ENCODE data around the gene ITGB3. TPM values are rescaled to one million over a fixed set of nuclear protein-coding genes. Genes with fewer than 3 reads are reported as not detected.
A peak's percentile ranks its signal among the peaks of the same experiment; 100 is the strongest.

ITGB3 gene
- total RNA-seq, 1 donor = 22.0 TPM

GRCh38 chr17:47275245-47275984, 21.8 kb downstream of the ITGB3 start:
- peak; percentile 94 for DNase-seq (ENCODE audit: low read depth)
- no peak overlapping the region for H3K4me3 ChIP-seq (ENCODE audit: low read depth, low read length)
- TF ChIP-seq, protein P1, sequence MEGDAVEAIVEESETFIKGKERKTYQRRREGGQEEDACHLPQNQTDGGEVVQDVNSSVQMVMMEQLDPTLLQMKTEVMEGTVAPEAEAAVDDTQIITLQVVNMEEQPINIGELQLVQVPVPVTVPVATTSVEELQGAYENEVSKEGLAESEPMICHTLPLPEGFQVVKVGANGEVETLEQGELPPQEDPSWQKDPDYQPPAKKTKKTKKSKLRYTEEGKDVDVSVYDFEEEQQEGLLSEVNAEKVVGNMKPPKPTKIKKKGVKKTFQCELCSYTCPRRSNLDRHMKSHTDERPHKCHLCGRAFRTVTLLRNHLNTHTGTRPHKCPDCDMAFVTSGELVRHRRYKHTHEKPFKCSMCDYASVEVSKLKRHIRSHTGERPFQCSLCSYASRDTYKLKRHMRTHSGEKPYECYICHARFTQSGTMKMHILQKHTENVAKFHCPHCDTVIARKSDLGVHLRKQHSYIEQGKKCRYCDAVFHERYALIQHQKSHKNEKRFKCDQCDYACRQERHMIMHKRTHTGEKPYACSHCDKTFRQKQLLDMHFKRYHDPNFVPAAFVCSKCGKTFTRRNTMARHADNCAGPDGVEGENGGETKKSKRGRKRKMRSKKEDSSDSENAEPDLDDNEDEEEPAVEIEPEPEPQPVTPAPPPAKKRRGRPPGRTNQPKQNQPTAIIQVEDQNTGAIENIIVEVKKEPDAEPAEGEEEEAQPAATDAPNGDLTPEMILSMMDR (IDR thresholded peaks at IDR 0.05; ENCODE audit: insufficient read depth, low read length) = no peak

GRCh38 chr17:47276444-47276843, 22.8 kb downstream of the ITGB3 start:
- DNase-seq (ENCODE audit: low read depth) = no peak
- TF ChIP-seq, protein P1 (IDR thresholded peaks at IDR 0.05; ENCODE audit: insufficient read depth, low read length) = no peak
- no peak overlapping the region for H3K4me3 ChIP-seq (ENCODE audit: low read depth, low read length)

- DNase-seq (ENCODE audit: low read depth) = peak; percentile 92
- TF ChIP-seq, protein P1 (IDR thresholded peaks at IDR 0.05; ENCODE audit: insufficient read depth, low read length) = no peak
- no peak overlapping the region for H3K4me3 ChIP-seq (ENCODE audit: low read depth, low read length)
These were observed 23.2 kb downstream of the ITGB3 start for GRCh38 chr17:47276868-47277267.

DNA sequence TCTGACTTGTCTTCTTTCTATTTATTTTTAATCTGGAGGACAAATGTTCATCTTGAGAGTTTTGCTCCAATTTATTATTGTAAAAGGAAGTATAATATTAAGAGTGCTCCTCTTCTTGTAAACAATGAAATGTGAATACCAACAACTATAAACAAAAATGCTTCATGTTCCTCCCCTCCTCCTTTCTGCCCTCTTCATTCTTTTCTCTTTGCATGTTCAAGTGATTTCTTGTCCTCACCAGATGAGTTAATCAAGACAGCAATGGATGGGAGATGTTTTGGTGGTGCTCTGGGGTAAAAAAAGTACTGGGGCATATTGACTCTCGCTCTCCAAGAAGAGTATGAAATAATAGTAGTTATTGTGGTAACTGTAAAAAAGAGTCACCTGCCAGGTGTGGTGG, 24.3 kb downstream of the ITGB3 start:
- no peak for DNase-seq (ENCODE audit: low read depth)
- TF ChIP-seq, protein P1 (IDR thresholded peaks at IDR 0.05; ENCODE audit: insufficient read depth, low read length) = no peak

DNA sequence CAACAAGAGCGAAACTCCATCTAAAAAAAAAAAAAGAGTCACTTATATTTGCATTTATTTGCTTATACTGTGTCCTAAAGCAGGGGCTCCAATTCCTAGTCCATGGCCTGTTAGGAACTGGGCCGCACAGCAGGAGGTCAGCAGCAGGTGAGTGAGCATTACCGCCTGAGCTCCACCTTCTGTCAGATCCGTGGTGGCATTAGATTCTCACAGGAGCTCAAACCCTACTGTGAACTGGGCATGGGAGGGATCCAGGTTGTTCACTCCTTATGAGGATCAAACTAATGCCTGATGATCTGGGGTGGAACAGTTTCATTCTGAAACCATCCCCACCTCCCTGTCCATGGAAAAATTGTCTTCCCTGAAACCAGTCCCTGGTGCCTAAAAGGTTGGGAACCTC, 24.9 kb downstream of the ITGB3 start:
- TF ChIP-seq, protein P1 (IDR thresholded peaks at IDR 0.05; ENCODE audit: insufficient read depth, low read length) = no peak
- no peak for DNase-seq (ENCODE audit: low read depth)
- H3K4me3 ChIP-seq (ENCODE audit: low read depth, low read length) = no peak overlapping the region

More for the DNA sequence above, 24.3 kb downstream of the ITGB3 start:
- H3K4me3 ChIP-seq (ENCODE audit: low read depth, low read length) = no peak overlapping the region

DNA sequence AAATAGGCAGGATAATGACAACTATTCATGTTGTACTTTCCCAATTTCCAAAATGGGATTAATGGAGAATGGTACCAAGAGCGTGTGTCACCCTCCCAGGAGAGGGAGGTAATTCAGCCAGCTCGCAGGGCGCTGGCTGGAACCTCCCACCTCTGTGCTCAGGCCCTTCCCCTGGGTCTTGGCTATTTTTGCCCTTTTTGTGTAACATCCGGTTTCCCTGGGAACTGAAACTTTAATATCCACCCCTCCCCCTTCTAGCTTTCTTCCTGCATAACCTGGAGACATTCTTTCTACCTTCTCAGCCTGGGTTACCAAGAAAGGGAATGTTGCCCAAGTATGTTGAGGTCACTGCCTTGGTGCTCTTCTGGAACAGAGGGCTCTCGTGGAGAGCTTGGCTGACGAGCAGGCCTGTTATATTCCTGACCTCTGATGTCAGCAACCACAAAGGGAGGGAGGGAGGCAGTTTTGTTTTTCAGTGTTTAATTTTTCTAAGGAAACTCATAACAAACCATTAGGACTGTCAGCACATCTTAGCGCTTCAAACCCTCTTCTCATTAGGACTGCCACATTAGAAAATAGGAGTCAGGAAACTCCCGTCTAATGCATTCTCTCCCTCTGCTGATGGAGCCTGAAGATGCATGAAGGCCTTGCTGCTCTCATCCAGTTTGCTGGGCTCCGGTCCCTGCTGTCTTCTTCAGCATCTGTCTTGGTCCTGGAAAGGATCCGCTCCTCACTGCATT, 25.6 kb downstream of the ITGB3 start:
- H3K4me3 ChIP-seq (ENCODE audit: low read depth, low read length) = no peak overlapping the region
- TF ChIP-seq, protein P1 (IDR thresholded peaks at IDR 0.05; ENCODE audit: insufficient read depth, low read length) = peak; percentile 14
- peak; percentile 95 for DNase-seq (ENCODE audit: low read depth)
